Measurements from ENCODE around the gene SSU72.

- TF ChIP-seq CTCF (conservative IDR thresholded peaks at IDR 0.05 in 1 of 2, IDR thresholded peaks at IDR 0.05 in 1 of 2; ENCODE audit: low read depth in 1 of 2, low read length in 2 of 2): no peak
- no peak for TF ChIP-seq EZH2 (IDR thresholded peaks at IDR 0.05; ENCODE audit: low read length, missing control alignments)
These were observed 35.7 kb downstream of the SSU72 start for GRCh38 chr1:1538989-1539309.

Data from fibroblast of lung (primary cell).